ENCODE results near the gene CBX7. TPM values are rescaled to one million over a fixed set of nuclear protein-coding genes. Genes with fewer than 3 reads are reported as not detected.

The CBX7 gene
- total RNA-seq, 1 experiment from 2014 or later = 1.7 TPM

DNA sequence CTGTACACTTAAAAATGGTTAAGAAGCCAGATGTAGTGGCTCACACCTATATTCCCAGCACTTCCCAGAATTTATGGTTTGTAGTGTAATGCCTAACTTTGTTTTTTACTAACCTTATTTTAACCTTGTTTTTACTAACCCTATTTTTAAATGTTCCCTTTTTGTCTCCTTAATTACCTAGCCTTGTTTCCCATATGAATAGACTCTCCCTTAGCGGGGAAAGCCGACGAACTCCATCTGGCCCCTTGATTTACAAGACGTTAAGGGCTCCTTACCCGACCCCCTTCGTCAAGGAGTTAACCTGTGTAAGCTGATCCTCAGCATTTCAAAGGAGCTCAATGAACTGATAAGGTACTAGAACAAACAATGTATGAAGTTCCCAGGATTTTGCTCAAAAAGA, 38.4 kb downstream of the CBX7 start:
- no peak for DNase-seq
- no peaks in the 10 kb centered on the region for H3K79me2 ChIP-seq (ENCODE audit: low read length)
- H3K36me3 ChIP-seq (ENCODE audit: insufficient read depth, low read length) = no peaks in the 10 kb centered on the region
- H3K4me2 ChIP-seq (ENCODE audit: low read depth, low read length, poor library complexity, severe bottlenecking) = no peak overlapping the region
- no peak overlapping the region for H3K4me3 ChIP-seq (ENCODE audit: low read length)
- no peak overlapping the region for H3K27ac ChIP-seq (ENCODE audit: low read length)
- H3K9me3 ChIP-seq (ENCODE audit: low read length) = no peaks in the 10 kb centered on the region
- H3K9me2 ChIP-seq (replicated peaks; ENCODE audit: insufficient read depth, low read length) = no peaks in the 10 kb centered on the region
- H2AFZ ChIP-seq (ENCODE audit: low read length) = no peak overlapping the region
- no peak overlapping the region for H3K9ac ChIP-seq (ENCODE audit: low read length)
- H4K20me1 ChIP-seq (ENCODE audit: insufficient read depth, low read depth, low read length) = no peaks in the 10 kb centered on the region
- peaks cover 26% of the 10 kb centered on the region for H3K4me1 ChIP-seq (ENCODE audit: low read length)
- no peaks in the 10 kb centered on the region for H3K27me3 ChIP-seq (ENCODE audit: low read length)

GRCh38 chr22:39110631-39111561, 41.6 kb downstream of the CBX7 start:
- Histone ChIP-seq H3K4me3 (ENCODE audit: low read length) (no peak overlapping the region), H3K27me3 (ENCODE audit: low read length) (no peaks in the 10 kb centered on the region), H3K9me2 (replicated peaks; ENCODE audit: insufficient read depth, low read length) (no peaks in the 10 kb centered on the region), H3K9ac (ENCODE audit: low read length) (no peak overlapping the region), H3K4me2 (ENCODE audit: low read depth, low read length, poor library complexity, severe bottlenecking) (no peak overlapping the region), H4K20me1 (ENCODE audit: insufficient read depth, low read depth, low read length) (no peaks in the 10 kb centered on the region), H3K36me3 (ENCODE audit: insufficient read depth, low read length) (no peaks in the 10 kb centered on the region), H3K9me3 (ENCODE audit: low read length) (no peaks in the 10 kb centered on the region), H3K27ac (ENCODE audit: low read length) (no peak overlapping the region), H3K4me1 (ENCODE audit: low read length) (peaks cover 24% of the 10 kb centered on the region), H3K79me2 (ENCODE audit: low read length) (no peaks in the 10 kb centered on the region), H2AFZ (ENCODE audit: low read length) (no peak overlapping the region)
- DNase-seq = peak; percentile 70

DNA sequence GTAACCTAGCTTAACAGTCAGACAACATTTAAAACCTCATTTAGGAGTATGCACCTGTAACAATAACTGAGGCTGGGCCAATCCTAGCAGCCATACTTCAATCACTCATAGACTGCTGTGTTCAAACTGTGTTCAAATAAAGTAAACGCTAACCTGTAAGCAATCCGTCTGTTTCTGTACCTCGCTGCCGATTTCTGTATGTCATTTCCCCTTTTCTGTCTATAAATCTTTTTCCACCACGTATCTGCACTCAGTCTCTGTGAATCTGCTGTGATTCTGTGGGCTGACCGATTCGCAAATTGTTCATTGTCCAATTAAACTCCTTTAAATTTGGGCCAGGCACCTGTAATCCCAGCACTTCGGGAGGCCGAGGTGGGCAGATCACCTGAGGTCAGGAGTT, 43.1 kb downstream of the CBX7 start:
- H3K79me2 ChIP-seq (ENCODE audit: low read length) = no peaks in the 10 kb centered on the region

GRCh38 chr22:39108487-39108886, 44.0 kb downstream of the CBX7 start:
- no peak for DNase-seq
- Histone ChIP-seq H4K20me1 (ENCODE audit: insufficient read depth, low read depth, low read length) (no peaks in the 10 kb centered on the region), H3K79me2 (ENCODE audit: low read length) (no peaks in the 10 kb centered on the region), H3K4me1 (ENCODE audit: low read length) (peaks cover 11% of the 10 kb centered on the region), H3K27ac (ENCODE audit: low read length) (no peak overlapping the region), H3K9me2 (replicated peaks; ENCODE audit: insufficient read depth, low read length) (no peaks in the 10 kb centered on the region), H3K9ac (ENCODE audit: low read length) (no peak overlapping the region), H2AFZ (ENCODE audit: low read length) (no peak overlapping the region), H3K4me2 (ENCODE audit: low read depth, low read length, poor library complexity, severe bottlenecking) (no peak overlapping the region), H3K9me3 (ENCODE audit: low read length) (no peaks in the 10 kb centered on the region), H3K27me3 (ENCODE audit: low read length) (no peaks in the 10 kb centered on the region), H3K4me3 (ENCODE audit: low read length) (no peak overlapping the region), H3K36me3 (ENCODE audit: insufficient read depth, low read length) (no peaks in the 10 kb centered on the region)

More for the DNA sequence above, 43.1 kb downstream of the CBX7 start:
- Histone ChIP-seq H3K4me2 (ENCODE audit: low read depth, low read length, poor library complexity, severe bottlenecking) (no peak overlapping the region), H3K9me2 (replicated peaks; ENCODE audit: insufficient read depth, low read length) (no peaks in the 10 kb centered on the region), H3K27me3 (ENCODE audit: low read length) (no peaks in the 10 kb centered on the region), H3K9ac (ENCODE audit: low read length) (no peak overlapping the region), H3K4me1 (ENCODE audit: low read length) (peaks cover 11% of the 10 kb centered on the region), H3K36me3 (ENCODE audit: insufficient read depth, low read length) (no peaks in the 10 kb centered on the region), H2AFZ (ENCODE audit: low read length) (no peak overlapping the region), H3K9me3 (ENCODE audit: low read length) (no peaks in the 10 kb centered on the region), H4K20me1 (ENCODE audit: insufficient read depth, low read depth, low read length) (no peaks in the 10 kb centered on the region), H3K4me3 (ENCODE audit: low read length) (no peak overlapping the region), H3K27ac (ENCODE audit: low read length) (no peak overlapping the region)
- DNase-seq = no peak

DNA sequence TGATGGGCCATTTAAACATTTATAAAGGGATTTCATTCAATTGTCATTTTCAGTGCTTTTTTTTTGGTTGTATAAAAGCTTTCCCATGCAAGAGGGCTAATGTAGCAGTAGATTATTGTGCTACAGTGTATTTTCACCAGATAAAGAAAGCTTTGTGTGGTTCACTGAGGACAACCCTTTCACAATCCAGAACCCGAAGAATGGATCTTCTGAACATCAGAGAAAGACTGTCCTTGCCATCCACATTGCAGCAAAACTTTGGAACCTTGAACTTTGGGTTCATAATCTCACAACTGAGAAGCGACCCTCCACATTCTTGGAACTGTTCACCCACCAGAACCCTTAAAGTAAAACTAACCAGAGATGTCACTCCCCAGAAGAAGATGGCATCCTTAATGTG, 46.2 kb downstream of the CBX7 start:
- DNase-seq = no peak
- no peak overlapping the region for H3K4me2 ChIP-seq (ENCODE audit: low read depth, low read length, poor library complexity, severe bottlenecking)
- H3K4me1 ChIP-seq (ENCODE audit: low read length) = peaks cover 9% of the 10 kb centered on the region
- no peaks in the 10 kb centered on the region for H3K9me3 ChIP-seq (ENCODE audit: low read length)
- no peaks in the 10 kb centered on the region for H3K36me3 ChIP-seq (ENCODE audit: insufficient read depth, low read length)
- no peak overlapping the region for H3K4me3 ChIP-seq (ENCODE audit: low read length)
- no peaks in the 10 kb centered on the region for H4K20me1 ChIP-seq (ENCODE audit: insufficient read depth, low read depth, low read length)
- no peaks in the 10 kb centered on the region for H3K9me2 ChIP-seq (replicated peaks; ENCODE audit: insufficient read depth, low read length)
- no peak overlapping the region for H3K9ac ChIP-seq (ENCODE audit: low read length)
- no peak overlapping the region for H3K27ac ChIP-seq (ENCODE audit: low read length)
- no peak overlapping the region for H2AFZ ChIP-seq (ENCODE audit: low read length)
- H3K27me3 ChIP-seq (ENCODE audit: low read length) = no peaks in the 10 kb centered on the region
- H3K79me2 ChIP-seq (ENCODE audit: low read length) = no peaks in the 10 kb centered on the region

GRCh38 chr22:39103431-39103830, 49.0 kb downstream of the CBX7 start:
- no peak overlapping the region for H3K4me2 ChIP-seq (ENCODE audit: low read depth, low read length, poor library complexity, severe bottlenecking)
- H3K27me3 ChIP-seq (ENCODE audit: low read length) = no peaks in the 10 kb centered on the region
- no peaks in the 10 kb centered on the region for H4K20me1 ChIP-seq (ENCODE audit: insufficient read depth, low read depth, low read length)
- no peaks in the 10 kb centered on the region for H3K79me2 ChIP-seq (ENCODE audit: low read length)
- no peak overlapping the region for H3K9ac ChIP-seq (ENCODE audit: low read length)
- H3K4me1 ChIP-seq (ENCODE audit: low read length) = no peaks in the 10 kb centered on the region
- no peak overlapping the region for H3K27ac ChIP-seq (ENCODE audit: low read length)
- H3K4me3 ChIP-seq (ENCODE audit: low read length) = no peak overlapping the region
- no peaks in the 10 kb centered on the region for H3K9me3 ChIP-seq (ENCODE audit: low read length)
- no peaks in the 10 kb centered on the region for H3K9me2 ChIP-seq (replicated peaks; ENCODE audit: insufficient read depth, low read length)
- H3K36me3 ChIP-seq (ENCODE audit: insufficient read depth, low read length) = no peaks in the 10 kb centered on the region
- H2AFZ ChIP-seq (ENCODE audit: low read length) = no peak overlapping the region
- DNase-seq = no peak

DNA sequence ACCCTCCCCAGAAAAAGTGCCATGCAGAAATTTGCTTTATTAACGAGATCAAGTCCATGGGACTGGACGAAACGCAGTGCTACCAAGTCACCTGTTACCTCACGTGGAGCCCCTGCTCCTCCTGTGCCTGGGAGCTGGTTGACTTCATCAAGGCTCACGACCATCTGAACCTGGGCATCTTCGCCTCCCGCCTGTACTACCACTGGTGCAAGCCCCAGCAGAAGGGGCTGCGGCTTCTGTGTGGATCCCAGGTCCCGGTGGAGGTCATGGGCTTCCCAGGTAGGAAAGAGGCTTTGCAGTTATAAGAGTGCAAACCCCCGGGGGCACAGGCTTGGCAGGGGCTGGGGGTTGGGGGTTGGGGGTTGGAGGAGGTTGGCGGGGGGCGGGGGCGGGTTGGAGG, 51.3 kb downstream of the CBX7 start:
- H2AFZ ChIP-seq (ENCODE audit: low read length) = no peak overlapping the region
- no peaks in the 10 kb centered on the region for H3K4me1 ChIP-seq (ENCODE audit: low read length)
- DNase-seq = no peak
- no peaks in the 10 kb centered on the region for H3K36me3 ChIP-seq (ENCODE audit: insufficient read depth, low read length)
- no peak overlapping the region for H3K4me3 ChIP-seq (ENCODE audit: low read length)
- H3K9me3 ChIP-seq (ENCODE audit: low read length) = no peaks in the 10 kb centered on the region
- no peak overlapping the region for H3K4me2 ChIP-seq (ENCODE audit: low read depth, low read length, poor library complexity, severe bottlenecking)
- H3K27ac ChIP-seq (ENCODE audit: low read length) = no peak overlapping the region
- H3K9me2 ChIP-seq (replicated peaks; ENCODE audit: insufficient read depth, low read length) = no peaks in the 10 kb centered on the region
- no peak overlapping the region for H3K9ac ChIP-seq (ENCODE audit: low read length)
- H3K79me2 ChIP-seq (ENCODE audit: low read length) = no peaks in the 10 kb centered on the region
- H3K27me3 ChIP-seq (ENCODE audit: low read length) = no peaks in the 10 kb centered on the region
- no peaks in the 10 kb centered on the region for H4K20me1 ChIP-seq (ENCODE audit: insufficient read depth, low read depth, low read length)

- no peaks in the 10 kb centered on the region for H3K9me2 ChIP-seq (replicated peaks; ENCODE audit: insufficient read depth, low read length)
- no peaks in the 10 kb centered on the region for H3K4me1 ChIP-seq (ENCODE audit: low read length)
- H3K4me2 ChIP-seq (ENCODE audit: low read depth, low read length, poor library complexity, severe bottlenecking) = no peak overlapping the region
- H3K27me3 ChIP-seq (ENCODE audit: low read length) = no peaks in the 10 kb centered on the region
- H3K4me3 ChIP-seq (ENCODE audit: low read length) = no peak overlapping the region
- no peak for DNase-seq
- no peaks in the 10 kb centered on the region for H3K9me3 ChIP-seq (ENCODE audit: low read length)
- H2AFZ ChIP-seq (ENCODE audit: low read length) = no peak overlapping the region
- no peaks in the 10 kb centered on the region for H4K20me1 ChIP-seq (ENCODE audit: insufficient read depth, low read depth, low read length)
- no peak overlapping the region for H3K27ac ChIP-seq (ENCODE audit: low read length)
- H3K9ac ChIP-seq (ENCODE audit: low read length) = no peak overlapping the region
- no peaks in the 10 kb centered on the region for H3K79me2 ChIP-seq (ENCODE audit: low read length)
- H3K36me3 ChIP-seq (ENCODE audit: insufficient read depth, low read length) = no peaks in the 10 kb centered on the region
Measured at GRCh38 chr22:39098576-39098975, 53.9 kb downstream of the CBX7 start.
